CD4-positive, alpha-beta T cell (primary cell): ENCODE results near the gene DPP8. TPM values are rescaled to one million over a fixed set of nuclear protein-coding genes. Genes with fewer than 3 reads are reported as not detected.
"Not testable (repeated sequence)": the region's sequence is repeated elsewhere in the genome, so short reads cannot be mapped to it uniquely, and the experiment has no call there.

Experiments used
- ATAC-seq: fragments of 200-7000 bp; cut with Tn5 transposase; one replicate; pipeline ENCODE4 v1.10.0; 2022; ENCODE audit warnings: mild to moderate bottlenecking; ENCODE audit not compliant: poor library complexity
- CTCF ChIA-PET: fragments of 350-600 bp; sonication (Branson Sonifier 250); formaldehyde crosslinking; loops from one replicate; lab custom pipeline; 2021; ENCODE audit warnings: antibody characterized with exemption, inconsistent platforms; lab: Charles Lee
- POLR2A ChIA-PET: fragments of 350-600 bp; sonication (Branson Sonifier 250); formaldehyde crosslinking; loops from one replicate; lab custom pipeline; 2021; ENCODE audit warnings: antibody characterized with exemption, inconsistent platforms; lab: Charles Lee
- DNase-seq, 14 experiments: peaks; one replicate each; pipeline ENCODE4 v3.0.0-alpha.2; 2013 to 2020; ENCODE audit warnings: mixed read lengths in 2 of 14
- H3K27ac ChIP-seq, 2 donors: one replicate each; pipeline versions ENCODE4 v1.5.1 to v1.7.0; 2013; ENCODE audit warnings: low read length in 2 of 2, low read depth in 1 of 2, mild to moderate bottlenecking in 1 of 2
- H3K27me3 ChIP-seq, 2 experiments: 1 replicate in 1 of 2; 2 replicates in 1 of 2; pipeline versions ENCODE4 v1.6.1 to v1.7.0; 2013; ENCODE audit warnings: low read length in 2 of 2, control low read depth in 1 of 2, mild to moderate bottlenecking in 1 of 2, moderate library complexity in 1 of 2; ENCODE audit not compliant: insufficient read depth in 2 of 2, control insufficient read depth in 1 of 2
- H3K36me3 ChIP-seq: one replicate; pipeline ENCODE4 v1.6.1; 2013; ENCODE audit warnings: low read length, control low read depth; ENCODE audit not compliant: insufficient read depth
- H3K4me1 ChIP-seq: one replicate; pipeline ENCODE4 v1.6.1; 2013; ENCODE audit warnings: low read length, control low read depth; ENCODE audit not compliant: insufficient read depth
- H3K4me3 ChIP-seq: one replicate; pipeline ENCODE4 v1.5.1; 2013; ENCODE audit warnings: mild to moderate bottlenecking, low read length, moderate library complexity
- H3K9me3 ChIP-seq, 2 experiments: 1 replicate in 1 of 2; 2 replicates in 1 of 2; pipeline versions ENCODE4 v1.6.1 to v1.7.0; 2013; ENCODE audit warnings: low read length in 2 of 2, mild to moderate bottlenecking in 2 of 2, control low read depth in 1 of 2, moderate library complexity in 1 of 2; ENCODE audit not compliant: control insufficient read depth in 1 of 2, insufficient read depth in 1 of 2
- H3K27ac Mint-ChIP-seq: one replicate; pipeline ENCODE4 v1.8.0; 2020; ENCODE audit warnings: mixed read lengths
- H3K27me3 Mint-ChIP-seq: one replicate; pipeline ENCODE4 v1.8.0; 2021; ENCODE audit warnings: mixed read lengths
- H3K36me3 Mint-ChIP-seq: one replicate; pipeline ENCODE4 v1.8.0; 2021; ENCODE audit warnings: low read depth, mixed read lengths
- H3K4me1 Mint-ChIP-seq: one replicate; pipeline ENCODE4 v1.8.0; 2021; ENCODE audit warnings: low read depth, mixed read lengths
- H3K4me3 Mint-ChIP-seq: one replicate; pipeline ENCODE4 v1.8.0; 2020; ENCODE audit warnings: mild to moderate bottlenecking, mixed read lengths
- H3K9me3 Mint-ChIP-seq: one replicate; pipeline ENCODE4 v1.8.0; 2020; ENCODE audit warnings: mixed read lengths
- CTCF ChIP-seq: fragments of 200-600 bp; IDR thresholded peaks from one replicate; pipeline ENCODE4 v1.8.0; 2022; ENCODE audit warnings: antibody characterized with exemption, mild to moderate bottlenecking
- intact Hi-C, 2 experiments: fragments of 100-400 bp; cut with DNase I in 1 of 2; cut with micrococcal nuclease in 1 of 2; formaldehyde crosslinking; loops; one replicate each; pipeline versions ENCODE4 v1.15.1 to v1.9.0; 2023 to 2025; cut with DNase I, micrococcal nuclease
- total RNA-seq, 174 experiments: library from RNA in 2 of 174; stranded (reverse) in 2 of 174; gene quantifications; one replicate each; pipeline ENCODE4 v1.2.3 and lab custom pipeline; 2021 to 2026

DPP8 gene
- total RNA-seq, 2 experiments from 2014 or later: 41.2 to 45.4 TPM

DNA sequence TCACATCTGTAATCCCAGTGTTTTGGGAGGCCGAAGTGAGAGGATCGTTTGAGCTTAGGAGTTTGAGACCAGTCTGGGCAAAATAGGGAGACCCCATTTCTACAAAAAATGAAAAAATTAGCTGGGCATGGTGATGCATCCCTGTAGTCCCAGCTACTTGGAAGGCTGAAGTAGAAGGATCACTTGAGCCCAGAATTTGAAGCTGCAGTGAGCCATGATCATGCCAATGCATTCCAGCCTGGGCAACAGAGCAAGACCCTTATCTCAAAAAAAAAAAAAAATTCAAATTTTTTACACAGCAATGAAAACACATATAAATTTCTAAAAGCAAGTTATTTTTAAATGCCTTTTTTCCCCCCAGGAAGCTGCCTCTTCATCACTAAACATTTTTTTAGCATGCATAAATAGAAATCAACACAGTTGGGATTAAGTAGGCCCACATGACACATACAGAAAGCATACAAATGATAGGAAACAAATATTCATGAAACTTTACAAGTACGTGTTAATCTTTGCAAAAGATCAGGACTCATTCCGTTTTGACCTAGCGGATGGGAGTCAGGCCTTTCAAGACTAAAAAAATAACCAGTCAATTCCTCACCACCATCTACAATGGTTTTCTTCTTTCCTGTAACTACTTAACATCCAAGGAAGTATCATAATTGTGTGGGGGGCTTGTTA lies 49.1 kb downstream of the DPP8 start:
- no peak overlapping the region for H3K4me3 ChIP-seq
- peaks cover 84% of the 10 kb centered on the region for H3K36me3 ChIP-seq
- ChIA-PET POLR2A (no interaction called here), CTCF (no interaction called here)
- Mint-ChIP-seq H3K27me3 (no peaks in the 10 kb centered on the region), H3K4me1 (no peaks in the 10 kb centered on the region), H3K36me3 (peaks cover 80% of the 10 kb centered on the region), H3K9me3 (no peaks in the 10 kb centered on the region), H3K4me3 (no peak overlapping the region), H3K27ac (no peak overlapping the region)
- H3K9me3 ChIP-seq: no peaks in the 10 kb centered on the region
- no peak for DNase-seq
- H3K27ac ChIP-seq: no peak overlapping the region
- H3K27me3 ChIP-seq: no peaks in the 10 kb centered on the region
- TF ChIP-seq CTCF: no peak
- no peak for ATAC-seq
- H3K4me1 ChIP-seq: no peaks in the 10 kb centered on the region
- intact Hi-C loops: no loop called here

- no peaks in the 10 kb centered on the region for H3K4me1 Mint-ChIP-seq
- Histone ChIP-seq H3K27me3 (no peaks in the 10 kb centered on the region), H3K4me1 (no peaks in the 10 kb centered on the region), H3K9me3 (no peaks in the 10 kb centered on the region), H3K27ac (no peak overlapping the region), H3K36me3 (peaks cover 84% of the 10 kb centered on the region), H3K4me3 (no peak overlapping the region)
- TF ChIP-seq CTCF: no peak
- ChIA-PET CTCF (no interaction called here), POLR2A (interaction anchor here (0.6 kb wide), 1 partner anchor 1953 kb away, joined by 3 read pairs; no protein-coding TSS in a partner anchor)
- H3K27me3 Mint-ChIP-seq: no peaks in the 10 kb centered on the region
- no peak overlapping the region for H3K27ac Mint-ChIP-seq
- intact Hi-C loops: no loop called here
- DNase-seq (no peak), ATAC-seq (no peak)
- peaks cover 79% of the 10 kb centered on the region for H3K36me3 Mint-ChIP-seq
- H3K4me3 Mint-ChIP-seq: no peak overlapping the region
- no peaks in the 10 kb centered on the region for H3K9me3 Mint-ChIP-seq
These were observed 50.6 kb downstream of the DPP8 start for GRCh38 chr15:65466901-65467300.

DNA sequence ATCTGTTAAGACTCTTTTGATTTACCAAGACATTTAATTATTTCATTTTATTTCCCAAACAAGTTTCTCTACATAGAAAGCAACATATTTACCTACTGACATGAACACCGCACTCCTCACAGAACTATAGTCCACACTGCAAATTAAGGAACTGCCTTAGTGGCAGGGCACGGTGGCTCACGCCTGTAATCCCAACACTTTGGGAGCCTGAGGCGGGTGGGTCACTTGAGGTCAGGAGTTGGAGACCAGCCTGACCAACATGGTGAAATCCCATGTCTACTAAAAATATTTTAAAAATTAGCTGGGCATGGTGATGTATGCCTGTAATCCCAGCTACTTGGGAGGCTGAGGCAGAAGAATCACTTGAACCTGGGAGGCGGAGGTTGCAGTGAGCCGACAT lies 54.4 kb downstream of the DPP8 start:
- H3K27me3 Mint-ChIP-seq, CTCF ChIA-PET, H3K4me1 ChIP-seq, DNase-seq, H3K4me3 Mint-ChIP-seq, ATAC-seq, POLR2A ChIA-PET, H3K9me3 Mint-ChIP-seq, H3K27me3 ChIP-seq, H3K4me3 ChIP-seq, H3K9me3 ChIP-seq, H3K27ac ChIP-seq, intact Hi-C loops, H3K4me1 Mint-ChIP-seq, H3K27ac Mint-ChIP-seq: not testable (repeated sequence)
- H3K36me3 ChIP-seq: peaks cover 90% of the 10 kb centered on the region
- H3K36me3 Mint-ChIP-seq: peaks cover 87% of the 10 kb centered on the region
